HG03095 (cell line): ENCODE data around the gene ONECUT1.

Experiments
- ATAC-seq: cut with Tn5 transposase; IDR thresholded peaks from one replicate; pipeline ENCODE4 v1.9.1; 2021; ENCODE audit warnings: moderate library complexity; ENCODE audit not compliant: unreplicated experiment

ONECUT1 gene

GRCh38 chr15:52734329-52734728 is 55.8 kb downstream of the ONECUT1 start:
- ATAC-seq, result no peak

- no peak for ATAC-seq
Observed at GRCh38 chr15:52733696-52734255, 56.4 kb downstream of the ONECUT1 start.

- ATAC-seq, result no peak
Observed at GRCh38 chr15:52733088-52733487, 57.0 kb downstream of the ONECUT1 start.

- no peak for ATAC-seq
Observed at GRCh38 chr15:52732551-52732950, 57.6 kb downstream of the ONECUT1 start.

GRCh38 chr15:52731732-52732470 is 58.2 kb downstream of the ONECUT1 start:
- no peak for ATAC-seq

- ATAC-seq, result no peak
Observed at GRCh38 chr15:52731004-52731403, 59.1 kb downstream of the ONECUT1 start.

GRCh38 chr15:52730594-52730993 is 59.5 kb downstream of the ONECUT1 start:
- no peak for ATAC-seq

GRCh38 chr15:52730173-52730572 is 60.0 kb downstream of the ONECUT1 start:
- no peak for ATAC-seq

- no peak for ATAC-seq
Observed at GRCh38 chr15:52728899-52729298, 61.2 kb downstream of the ONECUT1 start.

- no peak for ATAC-seq
Observed at GRCh38 chr15:52727815-52728214, 62.3 kb downstream of the ONECUT1 start.

- no peak for ATAC-seq
Observed at GRCh38 chr15:52726195-52726594, 63.9 kb downstream of the ONECUT1 start.

- no peak for ATAC-seq
Observed at GRCh38 chr15:52718551-52718950, 71.6 kb downstream of the ONECUT1 start.

GRCh38 chr15:52717924-52718323 is 72.2 kb downstream of the ONECUT1 start:
- no peak for ATAC-seq

- ATAC-seq, result no peak
Observed at GRCh38 chr15:52717481-52717880, 72.7 kb downstream of the ONECUT1 start.

- no peak for ATAC-seq
Observed at GRCh38 chr15:52716536-52716935, 73.6 kb downstream of the ONECUT1 start.

GRCh38 chr15:52715411-52715810 is 74.7 kb downstream of the ONECUT1 start:
- ATAC-seq, result no peak

- no peak for ATAC-seq
Observed at GRCh38 chr15:52714968-52715367, 75.2 kb downstream of the ONECUT1 start.

- no peak for ATAC-seq
Observed at GRCh38 chr15:52710708-52711389, 79.3 kb downstream of the ONECUT1 start.

GRCh38 chr15:52710050-52710707 is 80.0 kb downstream of the ONECUT1 start:
- peak; percentile 48 for ATAC-seq

- ATAC-seq, result peak; percentile 73
Observed at GRCh38 chr15:52709187-52709981, 80.8 kb downstream of the ONECUT1 start.
